CD4-positive, alpha-beta T cell treated with Interleukin-4 for 1 hour (primary cell): ENCODE results near the gene RBPJ.

ENCODE experiments used
- DNase-seq, 2 donors: peaks; one replicate each; pipeline ENCODE4 v3.0.0-alpha.2; 2020 to 2022

Gene RBPJ

DNA sequence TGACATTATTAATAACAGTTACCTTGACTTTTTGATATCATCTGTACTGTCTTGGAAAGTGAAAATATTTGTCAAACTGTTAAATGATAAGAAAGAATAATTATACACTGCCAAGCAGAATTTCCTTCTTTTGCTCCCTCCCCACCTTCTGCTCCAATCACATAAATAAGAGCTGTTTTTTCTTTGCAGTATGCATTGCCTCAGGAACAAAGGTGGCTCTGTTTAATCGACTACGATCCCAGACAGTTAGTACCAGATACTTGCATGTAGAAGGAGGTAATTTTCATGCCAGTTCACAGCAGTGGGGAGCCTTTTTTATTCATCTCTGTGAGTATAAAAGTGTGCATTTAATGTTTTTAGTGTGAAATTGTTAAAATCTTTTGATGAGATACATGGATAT lies 103.3 kb downstream of the RBPJ start:
- no peak for DNase-seq

DNA sequence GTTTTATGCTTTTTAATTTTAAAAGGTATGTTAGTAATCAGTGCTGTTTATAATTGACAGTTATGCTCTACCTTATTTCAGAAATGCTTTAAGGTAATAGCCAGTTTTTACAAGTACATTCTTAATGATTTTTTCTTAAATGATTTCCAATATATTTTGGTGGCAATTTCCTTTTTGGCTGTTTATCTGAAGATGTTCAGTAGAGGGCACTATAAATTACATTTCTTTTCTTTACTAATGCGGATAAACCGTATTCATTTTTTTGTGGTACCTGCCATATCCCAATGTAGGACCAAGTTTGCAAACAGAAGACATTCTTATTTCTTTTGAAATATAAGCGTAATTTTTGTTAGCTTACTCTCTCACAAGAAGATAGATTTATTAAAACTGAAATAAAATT lies 104.0 kb downstream of the RBPJ start:
- no peak for DNase-seq

DNA sequence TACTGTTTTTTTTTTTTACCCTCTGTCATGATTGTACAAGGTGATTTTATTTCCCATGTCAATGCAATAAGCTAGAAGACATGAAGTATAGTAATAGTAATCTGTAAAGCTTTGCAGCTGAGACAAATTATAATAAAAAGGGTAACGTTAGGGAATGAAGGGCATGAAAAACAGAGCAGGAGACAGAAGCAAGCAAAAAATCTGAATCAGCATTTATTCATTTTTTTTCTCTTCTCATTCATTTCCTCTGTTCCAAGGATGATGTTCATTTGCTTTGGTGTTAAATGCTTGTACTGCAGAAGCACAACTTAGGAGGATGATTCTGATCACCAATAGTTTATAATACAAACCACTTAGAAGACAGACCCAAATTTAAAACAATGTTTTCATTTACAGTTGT lies 105.1 kb downstream of the RBPJ start:
- no peak for DNase-seq

DNA sequence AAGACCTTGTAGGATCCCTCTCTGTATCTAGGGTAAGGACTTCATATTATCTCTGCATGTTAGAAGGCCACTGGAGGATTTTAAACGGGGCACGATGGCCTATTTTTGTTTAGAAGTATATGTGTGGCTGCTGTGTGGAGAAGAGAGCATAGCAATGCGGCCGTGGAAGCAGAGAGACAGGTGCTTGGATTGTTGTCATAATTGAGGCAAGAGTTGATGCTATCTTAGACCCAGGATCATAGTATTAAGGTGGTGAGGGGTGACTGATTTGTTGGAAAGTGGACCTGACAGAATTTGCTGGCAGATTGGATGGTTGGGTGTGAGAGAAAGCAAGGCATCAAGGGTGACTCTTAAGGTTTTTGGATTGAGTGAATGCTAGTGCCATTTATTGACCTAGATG lies 106.1 kb downstream of the RBPJ start:
- DNase-seq: no peak

DNA sequence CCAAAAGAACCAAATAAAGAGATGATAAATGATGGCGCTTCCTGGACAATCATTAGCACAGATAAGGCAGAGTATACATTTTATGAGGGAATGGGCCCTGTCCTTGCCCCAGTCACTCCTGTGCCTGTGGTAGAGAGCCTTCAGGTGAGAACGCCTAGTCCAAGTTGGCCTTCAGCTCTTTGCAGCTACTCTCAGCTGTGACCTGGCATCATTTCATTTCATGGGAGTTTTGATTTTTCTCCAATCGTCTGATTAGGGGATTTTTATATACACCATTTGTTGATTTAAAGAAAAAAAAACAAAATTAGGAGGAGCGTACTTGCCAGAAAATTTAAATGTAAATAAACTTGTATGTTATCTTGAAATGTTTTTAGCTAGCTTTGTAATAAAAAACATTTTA lies 109.1 kb downstream of the RBPJ start:
- no peak for DNase-seq

DNA sequence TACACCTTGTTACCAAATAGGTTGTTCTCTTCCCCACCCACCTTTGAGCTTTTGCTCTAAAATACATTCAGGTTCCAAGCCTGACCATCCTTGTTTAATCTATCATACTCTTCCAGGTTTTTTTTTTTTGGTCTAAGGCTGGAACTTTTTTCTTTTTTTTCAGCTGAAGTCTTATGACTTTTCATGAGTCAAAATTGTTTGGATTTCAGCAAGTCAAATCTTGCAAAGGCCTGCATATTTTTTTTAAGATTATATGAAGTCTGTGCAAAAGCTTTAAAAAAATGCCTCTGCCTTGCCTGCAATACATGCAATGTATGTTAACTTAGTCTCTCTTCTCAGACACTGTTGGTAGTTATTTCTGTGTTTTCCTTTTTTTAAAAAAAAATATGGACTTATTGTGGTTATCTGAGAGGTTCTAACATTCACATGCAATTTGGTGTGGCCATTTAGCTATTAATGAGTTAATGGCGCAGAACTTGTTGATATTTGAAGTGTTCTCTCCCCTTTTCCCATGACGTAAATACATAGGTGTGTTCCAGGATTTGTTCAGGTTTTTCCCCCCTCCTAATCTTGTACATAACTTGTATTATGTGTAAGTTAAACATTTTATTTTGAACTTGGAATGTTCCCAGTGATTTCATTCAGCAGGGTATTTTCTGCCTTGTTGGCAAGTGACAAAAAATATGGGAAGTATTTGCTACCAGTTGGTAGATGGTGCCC lies 110.8 kb downstream of the RBPJ start:
- no peak for DNase-seq

DNA sequence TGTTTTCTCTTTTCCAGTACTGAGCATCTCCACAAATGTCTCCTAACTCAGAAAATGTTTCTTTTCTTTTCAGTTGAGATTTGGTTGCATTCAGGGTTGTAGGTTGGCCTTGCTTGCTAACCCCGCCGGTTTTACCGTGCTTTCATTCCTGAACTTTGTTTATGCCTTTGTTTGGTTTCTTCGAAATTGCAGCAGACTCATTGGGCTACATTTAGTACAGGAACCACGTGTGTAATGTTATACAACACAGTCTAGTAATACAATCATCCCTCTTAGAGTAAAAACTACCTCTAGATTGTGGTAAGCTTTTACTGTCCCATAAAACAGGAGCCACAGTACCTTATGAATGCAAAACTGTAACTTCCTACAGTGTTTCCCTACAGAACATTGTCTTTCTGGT lies 111.6 kb downstream of the RBPJ start:
- no peak for DNase-seq

DNA sequence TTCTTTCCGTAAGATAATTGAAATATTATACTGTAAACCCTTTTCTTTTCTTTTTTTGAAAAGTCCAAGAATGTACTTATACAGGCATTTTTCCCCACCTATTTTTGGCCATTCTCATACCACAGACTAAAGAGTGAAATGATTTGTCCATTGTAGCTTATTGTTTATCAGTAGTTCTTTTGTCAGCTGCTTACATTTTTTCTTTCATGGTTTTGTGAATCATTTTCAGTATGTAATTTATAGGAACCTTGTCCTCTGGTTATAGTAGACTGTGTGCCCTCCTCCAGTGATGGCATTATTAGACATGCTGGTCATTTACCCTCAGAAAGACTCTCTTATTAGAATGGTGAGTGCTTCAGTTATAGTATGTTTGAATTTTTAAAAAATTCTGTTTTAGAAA lies 112.7 kb downstream of the RBPJ start:
- no peak for DNase-seq

DNA sequence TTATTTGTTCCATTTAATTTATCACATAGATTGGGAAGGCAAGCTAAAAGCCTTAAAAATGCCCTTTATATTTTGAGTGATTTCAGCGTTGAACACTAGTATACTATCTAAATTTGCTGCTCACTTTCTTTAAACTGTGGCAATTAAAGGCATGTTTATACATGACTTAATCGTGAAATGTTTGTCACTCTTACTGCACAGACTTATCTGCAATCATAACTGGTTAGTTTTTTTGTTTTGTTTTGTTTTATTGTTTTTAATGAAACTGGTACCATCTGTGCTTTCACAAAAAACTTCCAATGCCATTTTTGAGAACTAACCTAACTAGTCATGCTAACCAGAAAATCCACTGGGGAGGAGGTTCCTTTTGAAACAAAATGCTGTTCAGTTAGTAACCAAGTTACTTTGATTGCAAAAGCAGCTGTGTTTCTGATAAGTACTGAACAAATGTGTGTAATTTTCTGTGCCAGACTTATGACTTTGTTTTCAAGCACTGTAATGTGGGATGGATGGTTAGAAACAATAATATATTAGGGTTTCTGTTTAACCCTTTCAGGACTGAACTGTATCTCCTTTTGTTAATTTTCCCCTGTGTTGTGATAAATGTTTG lies 113.3 kb downstream of the RBPJ start:
- no peak for DNase-seq

DNA sequence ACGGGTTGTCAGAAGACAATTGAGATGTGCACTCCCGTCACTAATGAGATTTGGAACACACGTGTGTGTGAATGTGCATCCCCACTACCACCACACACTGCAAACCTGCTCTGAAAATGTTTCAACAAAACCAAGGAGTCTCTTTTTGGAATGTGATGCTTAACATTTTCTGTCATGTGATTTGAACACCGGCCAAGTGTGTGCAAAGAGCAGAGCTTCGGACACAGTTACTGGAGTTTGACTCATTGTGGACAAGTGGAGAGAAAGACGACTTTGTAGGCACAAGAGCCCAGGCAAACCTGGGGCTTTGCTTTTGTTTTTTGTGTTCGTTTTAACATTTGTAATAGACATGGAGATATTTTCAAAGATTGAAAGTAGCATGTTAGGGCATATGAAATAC lies 120.3 kb downstream of the RBPJ start:
- DNase-seq: no peak

DNA sequence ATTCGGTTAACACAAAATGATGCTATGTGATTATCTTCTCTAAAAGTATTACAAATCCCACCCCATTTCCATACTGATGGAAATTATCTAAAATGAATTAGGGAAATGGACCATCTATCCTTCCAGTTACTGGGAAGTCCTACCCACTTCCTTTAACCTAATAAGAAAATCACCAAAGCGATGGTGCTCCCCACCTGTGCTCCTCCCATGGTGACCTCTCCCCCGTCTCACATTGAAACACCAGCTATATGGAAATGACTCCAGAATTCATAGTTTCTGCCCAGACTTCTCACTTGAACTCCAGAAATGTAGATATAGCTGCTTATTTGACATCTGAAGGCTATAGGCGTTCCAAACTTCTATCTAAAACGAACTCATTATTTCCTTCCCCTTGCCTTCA lies 121.0 kb downstream of the RBPJ start:
- DNase-seq: no peak

DNA sequence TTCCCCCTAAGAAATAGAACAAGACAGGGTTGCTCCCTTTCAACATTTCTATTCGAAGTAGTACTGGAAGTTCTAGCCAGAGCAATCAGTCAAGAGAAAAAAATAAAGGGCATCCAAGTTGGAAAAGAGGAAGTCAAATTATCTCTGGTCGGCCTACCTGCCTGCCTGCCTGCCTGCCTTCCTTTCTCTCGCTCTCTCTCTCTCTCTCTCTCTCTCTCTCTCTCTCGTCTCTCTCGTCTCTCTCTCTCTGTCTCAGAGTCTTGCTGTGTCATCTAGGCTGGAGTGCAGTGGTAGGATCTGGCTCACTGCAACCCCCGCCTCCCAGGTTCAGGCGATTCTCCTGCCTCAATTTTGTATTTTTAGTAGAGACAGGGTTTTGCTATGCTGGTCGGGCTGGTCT lies 126.6 kb downstream of the RBPJ start:
- DNase-seq: no peak

DNA sequence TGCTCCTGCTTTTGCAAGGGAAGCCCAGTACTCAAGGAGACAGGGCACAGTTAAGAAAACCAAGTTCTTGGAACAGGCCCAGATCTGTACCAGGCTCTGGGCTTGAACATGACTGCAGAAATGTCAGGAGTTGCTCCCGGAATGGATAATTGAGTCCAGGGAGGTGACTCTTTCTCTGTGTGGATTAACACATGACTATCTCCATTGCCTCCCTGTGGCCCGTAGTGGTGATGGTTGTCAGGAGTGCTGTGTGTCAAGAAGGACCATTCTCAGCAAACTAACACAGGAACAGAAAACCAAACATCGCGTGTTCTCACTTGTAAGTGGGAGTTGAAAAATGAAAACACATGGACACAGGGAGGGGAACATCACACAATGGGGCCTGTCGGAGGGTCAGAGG lies 129.6 kb downstream of the RBPJ start:
- DNase-seq: no peak

DNA sequence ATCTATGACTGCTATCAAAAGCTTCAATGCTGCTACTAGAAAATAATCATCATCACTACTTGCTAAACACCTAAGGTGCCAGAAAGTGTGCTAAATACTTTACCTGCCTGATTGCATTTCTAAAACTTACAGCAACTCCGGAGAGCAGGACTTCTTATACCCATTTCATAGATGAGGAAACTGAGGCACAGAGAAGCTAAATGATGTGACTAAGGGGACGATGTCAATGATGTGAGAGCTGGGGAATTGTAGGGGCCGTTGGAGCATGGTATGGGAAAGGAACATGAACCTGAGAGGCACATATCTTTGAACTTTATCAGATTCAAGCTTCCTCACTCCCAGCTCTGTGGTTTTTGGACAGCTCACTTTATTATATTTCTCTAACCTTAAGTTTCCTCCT lies 130.8 kb downstream of the RBPJ start:
- no peak for DNase-seq

DNA sequence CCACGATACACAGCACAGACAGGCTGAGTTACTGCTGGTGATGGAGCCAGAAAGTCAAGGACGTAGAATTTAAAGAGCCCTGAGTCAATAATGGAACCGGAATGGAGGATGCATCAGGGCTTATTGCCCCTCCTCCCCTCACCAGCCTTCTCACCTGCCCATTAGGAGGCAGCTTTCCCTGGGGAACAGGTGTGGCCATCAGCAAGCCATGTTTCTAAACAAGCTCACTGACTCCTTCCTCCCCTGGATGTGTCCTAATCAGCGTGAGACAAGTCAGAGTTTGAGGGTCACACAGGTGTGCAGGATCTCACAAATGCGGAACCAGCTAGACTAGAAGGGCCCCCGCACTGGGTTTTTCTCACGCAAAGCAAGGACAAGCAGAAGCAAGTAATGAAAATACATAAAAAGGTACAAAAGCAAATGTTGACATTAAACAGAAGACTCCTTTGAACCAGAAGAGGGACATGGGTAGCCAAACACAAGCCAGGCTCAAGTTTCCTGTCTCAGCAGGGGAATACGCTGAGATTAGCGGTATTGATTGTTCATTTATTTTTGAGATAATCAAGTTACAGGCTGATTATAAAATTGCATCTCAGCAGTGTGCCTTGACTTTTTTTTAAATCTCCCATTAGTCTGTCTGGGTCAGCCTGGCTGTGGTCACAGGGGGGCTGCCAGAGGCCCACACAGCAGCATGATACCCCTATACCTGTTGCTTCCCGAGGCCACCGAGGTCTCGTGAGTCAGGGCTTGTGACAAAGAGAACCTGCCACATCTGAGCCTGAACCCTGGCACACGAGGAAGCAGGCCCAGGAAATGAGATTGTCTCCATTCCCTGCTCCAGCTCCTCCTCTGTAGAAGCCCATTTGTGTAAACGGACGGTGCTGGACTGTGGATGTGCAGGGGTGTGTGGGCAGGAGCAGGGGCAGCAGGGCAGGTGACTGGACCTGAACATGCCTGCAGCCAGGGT lies 132.0 kb downstream of the RBPJ start:
- no peak for DNase-seq

DNA sequence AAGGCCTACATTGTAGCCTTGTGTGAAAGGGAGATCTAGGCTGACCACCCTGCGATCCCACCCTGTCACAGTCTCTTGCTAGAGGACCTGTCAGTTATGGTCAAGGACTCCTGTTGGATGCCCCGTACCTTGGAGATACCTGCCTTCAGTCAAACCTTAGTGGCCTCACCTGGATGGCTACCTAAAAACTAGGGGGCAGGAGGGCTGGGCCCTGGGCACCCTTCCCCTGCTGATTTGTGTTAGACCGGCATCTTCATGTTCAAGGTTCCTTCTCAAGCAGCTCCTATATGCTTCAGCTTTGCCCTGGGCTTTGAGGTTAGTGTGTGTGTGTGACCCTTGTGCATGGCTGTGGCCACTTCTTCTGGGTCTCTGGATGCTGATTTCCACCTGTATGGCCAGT lies 134.1 kb downstream of the RBPJ start:
- DNase-seq: no peak

DNA sequence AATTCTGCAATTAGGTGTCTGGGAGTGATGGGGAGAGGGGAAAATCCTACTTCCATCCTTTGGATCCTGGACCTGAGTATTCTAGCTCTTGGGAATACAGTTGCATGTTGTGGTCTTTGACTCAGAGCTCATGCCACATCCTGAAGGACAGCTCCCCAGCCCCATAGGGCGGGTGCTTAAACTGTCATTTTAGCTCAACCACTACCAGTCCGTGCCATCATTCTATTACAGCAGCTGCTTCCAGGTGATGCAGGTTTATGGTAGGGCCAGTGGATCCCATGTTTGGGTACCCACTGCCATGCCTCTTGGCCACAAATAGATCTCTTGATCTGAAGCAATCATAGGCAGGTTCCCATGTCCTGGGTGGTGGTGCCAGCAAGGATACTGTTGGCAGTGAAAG lies 134.8 kb downstream of the RBPJ start:
- no peak for DNase-seq

DNA sequence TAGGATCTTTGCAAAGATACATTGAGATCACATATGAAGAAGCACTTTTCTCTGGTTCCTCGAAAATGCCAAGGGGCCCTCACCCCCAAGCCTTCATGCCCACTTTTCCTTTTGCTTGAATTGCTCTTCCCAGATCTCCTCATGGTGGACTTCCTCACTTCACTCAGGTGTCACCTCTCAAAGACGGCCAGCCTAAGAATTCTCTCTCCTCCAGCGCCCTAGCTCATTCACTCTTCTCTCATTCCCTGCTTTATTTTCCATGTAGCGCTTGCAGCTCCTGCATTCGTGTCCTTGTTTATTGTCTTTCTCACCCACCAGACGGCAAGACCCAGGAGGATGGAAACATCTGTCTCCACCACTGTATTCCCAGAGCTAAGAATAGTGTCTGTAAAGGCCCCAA lies 136.6 kb downstream of the RBPJ start:
- DNase-seq: no peak

DNA sequence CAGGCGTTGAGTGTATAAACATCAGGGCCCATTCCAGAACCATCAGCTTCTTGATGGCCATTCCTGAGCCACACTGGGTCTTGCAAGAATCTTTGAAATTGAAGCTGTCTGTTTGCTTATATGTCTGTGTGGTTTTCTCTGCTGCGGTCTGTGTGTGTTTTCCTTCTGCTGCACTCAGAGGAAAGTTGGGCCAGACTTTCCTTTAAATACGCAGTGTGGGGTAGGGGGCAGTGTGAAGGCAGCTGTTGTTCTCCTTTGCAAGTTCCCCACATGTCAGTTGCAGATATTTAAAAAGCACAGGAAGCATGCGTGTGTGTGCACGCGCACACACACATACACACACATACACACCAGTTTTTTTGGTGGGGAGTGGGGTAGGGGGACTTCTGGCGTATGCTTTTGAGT lies 137.3 kb downstream of the RBPJ start:
- DNase-seq: no peak

DNA sequence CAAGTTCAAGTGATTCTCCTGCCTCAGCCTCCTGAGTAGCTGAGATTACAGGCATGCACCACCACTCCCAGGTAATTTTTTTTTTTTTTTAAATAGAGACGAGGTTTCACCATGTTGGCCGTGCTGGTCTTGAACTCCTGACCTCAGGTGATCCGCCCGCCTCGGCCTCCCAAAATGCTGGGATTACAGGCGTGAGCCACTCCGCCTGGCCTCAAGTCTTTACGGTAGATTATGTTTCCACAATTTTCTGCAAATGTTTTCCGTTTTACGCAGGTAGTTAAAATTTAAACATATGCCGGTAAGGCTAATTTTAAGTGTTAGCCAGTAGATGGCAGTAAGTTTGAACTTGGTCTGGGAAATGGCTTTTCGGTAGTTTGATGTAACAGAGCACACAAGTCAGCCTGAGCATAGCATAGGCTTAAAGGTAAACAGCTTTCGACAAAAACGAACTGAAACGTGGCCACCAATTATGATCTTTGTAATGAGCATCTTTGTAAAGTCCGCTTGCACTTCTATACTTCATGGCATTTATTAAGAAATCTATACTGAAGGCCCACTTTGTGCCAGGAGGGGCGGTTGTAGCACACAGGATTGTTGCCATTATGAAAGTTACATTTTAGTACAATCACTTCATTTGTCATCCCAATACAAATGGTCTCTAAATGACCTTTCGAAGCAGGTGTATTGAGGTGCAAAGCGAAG lies 138.4 kb downstream of the RBPJ start:
- peak in 1 of 2 donors; percentile 57 for DNase-seq

DNA sequence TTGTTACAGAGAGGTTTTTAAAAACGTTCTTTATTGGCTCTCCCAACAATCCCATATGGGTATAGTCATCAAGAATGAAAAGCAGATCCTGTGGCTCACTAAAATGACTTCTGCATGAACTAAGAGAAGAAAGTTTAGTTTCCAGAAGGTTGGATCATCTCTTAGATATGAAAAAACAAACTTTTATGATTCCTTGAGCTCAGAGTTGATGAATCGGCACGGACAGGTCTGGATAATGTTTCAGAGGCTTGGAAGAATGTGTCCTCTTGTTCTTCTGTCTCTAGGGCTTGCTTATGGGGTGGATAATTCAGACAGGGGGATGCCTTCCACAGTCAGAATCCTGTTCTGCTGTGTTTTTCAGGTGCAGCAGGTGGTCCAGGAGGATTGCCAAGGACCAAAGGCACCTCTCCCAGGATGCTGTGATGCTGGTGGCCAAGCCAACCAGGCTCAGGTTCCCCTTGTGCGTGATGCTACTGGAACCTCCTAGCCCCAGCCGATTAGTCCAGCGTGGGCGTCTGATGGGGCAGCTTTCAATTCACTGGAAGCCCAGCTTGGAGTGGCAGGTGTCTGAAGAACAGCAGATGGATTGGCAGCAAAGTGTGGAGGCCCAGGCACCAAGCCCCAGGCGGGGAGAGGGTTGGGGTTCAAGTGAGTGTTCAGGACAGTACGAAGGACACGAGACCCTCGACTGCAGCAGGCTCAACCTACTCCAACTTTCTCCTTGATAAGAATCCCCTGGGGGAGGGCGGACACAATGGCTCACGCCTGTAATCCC lies 139.1 kb downstream of the RBPJ start:
- DNase-seq: no peak

DNA sequence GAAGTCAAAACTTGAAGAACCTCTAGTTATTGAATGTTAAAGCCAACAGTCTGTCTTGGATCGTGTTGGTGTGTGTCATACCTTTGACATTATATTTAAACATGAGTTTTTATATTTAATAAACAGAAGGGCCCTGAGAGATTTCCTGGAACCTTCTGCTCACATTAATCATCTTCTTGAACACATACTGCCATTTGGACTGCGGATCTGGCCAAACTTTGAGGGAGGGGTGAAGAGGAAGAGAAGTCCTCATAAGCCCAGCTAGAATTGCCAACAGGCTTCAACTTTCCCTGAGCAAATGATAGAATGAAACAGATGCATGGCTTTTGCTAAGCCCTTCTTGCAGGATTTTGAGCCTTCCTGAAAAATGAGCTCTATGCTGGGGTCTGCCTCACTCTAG lies 142.1 kb downstream of the RBPJ start:
- no peak for DNase-seq

DNA sequence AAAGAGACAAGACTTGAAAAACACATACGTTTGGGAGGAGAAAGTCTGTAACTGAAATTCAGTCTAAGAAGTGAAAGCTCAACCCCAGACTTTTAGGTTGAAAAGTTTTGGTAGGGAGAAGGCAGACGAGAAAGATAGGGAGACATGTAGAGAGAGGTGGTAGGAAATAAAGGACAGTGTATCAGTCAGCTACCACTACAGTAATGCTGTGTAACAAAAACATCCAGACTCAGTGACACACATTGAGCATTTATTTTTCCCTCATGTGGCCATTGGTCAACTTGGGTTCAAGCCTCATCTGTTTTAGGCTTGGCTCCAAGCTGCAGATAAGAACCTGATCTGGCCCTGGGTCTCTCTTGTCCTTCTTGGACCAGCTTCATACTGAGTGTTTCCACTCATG lies 142.6 kb downstream of the RBPJ start:
- DNase-seq: no peak
